HG03108 (cell line): ENCODE data around the gene SNX6.
A peak's percentile ranks its signal among the peaks of the same experiment; 100 is the strongest.
"Not testable (repeated sequence)": the region's sequence is repeated elsewhere in the genome, so short reads cannot be mapped to it uniquely, and the experiment has no call there.

ENCODE experiments used
- ATAC-seq: cut with Tn5 transposase; IDR thresholded peaks from one replicate; pipeline ENCODE4 v1.9.1; 2021; ENCODE audit warnings: moderate library complexity; ENCODE audit not compliant: unreplicated experiment

The SNX6 gene

GRCh38 chr14:34629657-34630529, at the start of gene SNX6:
Gene SNX6, minus strand, starts transcription at chr14:34630148. Its CDS starts 32 bp downstream, at chr14:34630116.
- peak; percentile 96 for ATAC-seq

- ATAC-seq: no peak
These were observed 48.8 kb upstream of the SNX6 start for GRCh38 chr14:34678735-34679134.

GRCh38 chr14:34678306-34678705, 48.4 kb upstream of the SNX6 start:
- no peak for ATAC-seq

- ATAC-seq: no peak
These were observed 46.7 kb upstream of the SNX6 start for GRCh38 chr14:34676516-34677211.

DNA sequence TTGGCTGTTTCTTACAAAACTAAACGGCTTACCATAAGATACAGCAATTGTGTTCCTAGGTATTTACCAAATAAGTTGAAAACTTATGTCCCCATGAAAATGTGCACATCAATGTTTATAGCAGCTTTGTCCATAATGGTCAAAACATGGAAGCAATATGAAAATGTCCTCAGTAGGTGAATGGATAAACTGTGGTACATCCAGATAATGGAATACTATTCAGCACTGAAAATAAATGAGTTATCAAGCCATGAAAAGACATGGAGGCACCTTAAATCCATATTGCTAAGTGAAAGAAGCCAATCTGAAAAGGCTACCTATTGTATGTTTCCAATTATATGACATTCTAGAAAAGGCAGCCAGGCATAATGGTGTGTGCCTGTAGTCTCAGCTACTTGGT, 43.8 kb upstream of the SNX6 start:
- ATAC-seq: no peak

- no peak for ATAC-seq
These were observed 41.8 kb upstream of the SNX6 start for GRCh38 chr14:34671716-34672115.

GRCh38 chr14:34668111-34668510, 38.2 kb upstream of the SNX6 start:
- ATAC-seq: no peak

GRCh38 chr14:34667007-34667406, 37.1 kb upstream of the SNX6 start:
- ATAC-seq: no peak

DNA sequence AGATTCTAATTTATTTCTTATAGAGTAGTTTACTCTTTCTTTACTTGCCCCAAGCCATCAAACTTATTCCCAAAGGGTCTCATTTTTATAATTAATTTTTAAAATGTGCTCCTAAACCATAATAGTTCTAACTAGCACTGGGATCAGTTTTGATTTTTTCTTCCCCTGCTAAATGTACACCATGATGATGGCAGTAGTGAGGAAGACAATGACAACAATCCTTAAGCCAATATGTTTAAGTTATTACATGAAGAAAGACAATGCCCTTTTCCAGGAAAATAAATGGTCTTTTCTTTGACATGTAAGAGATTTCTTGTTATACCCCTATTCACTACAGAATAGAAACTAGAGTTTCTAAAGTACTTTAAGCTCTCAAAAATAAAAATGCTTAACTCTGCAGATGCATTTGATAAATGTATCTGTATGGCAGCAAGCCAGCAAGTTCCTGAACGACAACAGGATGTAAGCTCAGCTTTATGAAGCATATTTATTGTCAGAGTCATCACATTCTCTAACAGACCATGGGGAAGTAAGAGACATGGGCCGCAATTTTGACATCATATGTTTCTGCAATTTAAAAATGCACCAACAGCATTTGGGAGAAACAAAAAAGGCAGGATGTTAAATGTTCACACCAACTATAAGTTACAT, 36.0 kb upstream of the SNX6 start:
- no peak for ATAC-seq

DNA sequence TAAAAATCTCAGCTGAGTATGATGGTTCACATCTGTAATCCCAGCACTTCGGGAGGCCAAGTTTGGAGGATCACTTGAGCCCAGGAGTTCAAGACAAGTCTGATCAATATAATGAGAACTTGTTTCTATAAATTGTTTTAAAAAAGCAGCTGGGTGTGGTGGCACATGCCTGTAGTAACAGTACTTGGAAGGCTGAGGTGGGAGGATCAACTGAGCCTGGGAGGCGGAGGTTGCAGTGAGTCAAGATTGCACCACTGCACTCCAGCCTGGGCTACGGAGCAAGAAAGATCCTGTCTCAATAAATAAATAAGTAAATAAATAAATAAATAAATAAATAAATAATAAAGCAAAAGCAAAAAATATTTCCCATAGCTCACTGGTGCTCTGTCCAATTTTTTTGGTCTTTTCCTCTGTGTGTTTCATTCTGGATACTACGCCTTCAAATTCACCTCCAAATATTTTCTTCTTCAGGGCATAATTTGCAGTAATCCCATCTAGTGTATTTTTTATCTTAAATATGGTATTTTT, 32.7 kb upstream of the SNX6 start:
- ATAC-seq: no peak

- ATAC-seq: no peak
These were observed 30.8 kb upstream of the SNX6 start for GRCh38 chr14:34660796-34661195.

DNA sequence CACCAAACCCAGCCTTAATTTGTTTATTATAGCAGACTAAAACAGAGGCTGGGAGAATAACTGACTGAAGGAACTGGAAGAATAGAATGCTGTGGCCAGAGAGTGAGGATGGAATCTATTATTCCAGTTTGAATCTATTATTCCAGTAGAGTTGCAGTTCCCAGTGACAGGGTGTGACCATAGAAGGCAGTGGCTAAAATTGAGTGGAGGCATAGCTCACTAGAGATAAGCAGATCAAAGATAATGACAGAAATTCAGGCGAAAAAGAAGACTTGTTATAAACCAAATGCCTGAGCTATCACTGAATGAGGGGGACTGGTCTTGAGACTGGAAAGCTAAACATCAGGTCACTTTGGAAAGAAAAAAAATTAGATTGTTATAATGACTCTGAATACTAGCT, 26.0 kb upstream of the SNX6 start:
- no peak for ATAC-seq

DNA sequence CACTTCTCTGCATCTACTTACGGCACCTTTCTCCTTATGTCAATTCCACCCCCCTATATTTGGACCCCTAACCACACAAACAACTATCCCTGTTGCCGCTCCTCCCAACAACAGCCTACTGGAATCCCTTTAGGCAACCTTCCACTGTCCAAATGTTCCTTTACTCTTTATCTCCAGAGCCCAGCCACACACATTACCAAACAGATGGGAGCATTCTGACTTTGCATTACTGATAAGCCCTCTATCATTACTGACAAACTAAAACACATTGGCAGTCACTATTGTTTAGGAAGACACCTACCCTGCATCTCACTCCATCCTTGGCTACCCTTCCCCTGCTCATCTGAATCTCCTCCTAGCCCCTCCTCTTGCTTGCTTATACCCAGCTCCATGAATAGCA, 23.1 kb upstream of the SNX6 start:
- ATAC-seq: not testable (repeated sequence)

- not testable (repeated sequence) for ATAC-seq
These were observed 22.4 kb upstream of the SNX6 start for GRCh38 chr14:34652348-34652747.

DNA sequence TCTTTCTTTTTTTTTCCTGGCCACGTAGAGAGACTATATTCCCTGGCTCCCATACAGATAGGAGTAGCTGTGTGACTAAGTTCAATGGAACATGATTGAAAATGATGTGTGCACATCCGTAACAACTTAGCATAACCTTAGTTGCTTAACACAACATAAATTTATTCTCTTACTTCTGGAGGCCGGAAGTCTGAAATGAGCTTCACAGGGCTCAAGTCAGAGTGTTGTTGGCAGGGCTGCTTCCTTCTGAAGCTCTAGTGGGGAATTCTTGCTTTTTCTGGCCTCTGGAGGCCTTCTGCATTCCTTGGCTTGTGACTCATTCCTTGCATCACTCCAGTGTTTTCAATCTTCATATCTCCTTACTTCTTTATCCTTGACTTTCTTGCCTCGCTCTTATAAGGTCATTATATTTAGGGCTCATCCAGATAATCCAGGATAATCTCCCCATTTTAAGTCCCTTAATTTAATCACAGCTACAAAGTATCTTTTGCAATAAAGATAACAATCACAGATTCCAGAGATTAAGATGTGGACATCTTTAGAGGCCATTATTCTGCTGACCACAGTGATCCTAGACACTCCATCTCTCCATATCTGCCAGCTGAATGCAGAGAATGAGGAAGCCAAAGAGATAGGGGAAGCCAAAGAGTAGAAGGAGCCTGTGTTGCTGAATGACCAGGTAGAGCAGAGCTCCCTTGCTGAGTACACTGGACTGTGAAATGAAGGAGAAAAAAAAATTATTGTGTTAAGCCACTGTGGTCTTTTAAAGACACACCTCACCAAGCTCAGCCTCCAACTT, 21.0 kb upstream of the SNX6 start:
- no peak for ATAC-seq

DNA sequence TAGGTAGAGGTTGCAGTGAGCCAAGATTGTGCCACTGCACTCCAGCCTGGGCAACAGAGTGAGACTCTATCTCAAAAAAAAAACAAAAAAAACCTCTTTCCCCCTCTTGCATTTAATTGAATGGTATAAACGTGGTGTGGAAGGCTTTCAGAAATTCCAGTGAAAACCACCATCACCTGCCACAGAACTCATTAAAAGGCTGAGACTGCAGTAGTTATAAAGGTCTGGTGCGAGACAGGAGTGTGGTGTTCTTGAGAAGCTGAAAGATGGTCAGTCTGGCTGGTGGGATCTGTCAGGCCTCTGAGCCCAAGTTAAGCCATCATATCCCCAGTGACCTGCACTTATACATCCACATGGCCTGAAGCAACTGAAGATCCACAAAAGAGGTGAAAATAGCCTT, 20.1 kb upstream of the SNX6 start:
- ATAC-seq: not testable (repeated sequence)

GRCh38 chr14:34649344-34649743, 19.4 kb upstream of the SNX6 start:
- ATAC-seq: no peak

- ATAC-seq: no peak
These were observed 16.8 kb upstream of the SNX6 start for GRCh38 chr14:34646570-34647255.

DNA sequence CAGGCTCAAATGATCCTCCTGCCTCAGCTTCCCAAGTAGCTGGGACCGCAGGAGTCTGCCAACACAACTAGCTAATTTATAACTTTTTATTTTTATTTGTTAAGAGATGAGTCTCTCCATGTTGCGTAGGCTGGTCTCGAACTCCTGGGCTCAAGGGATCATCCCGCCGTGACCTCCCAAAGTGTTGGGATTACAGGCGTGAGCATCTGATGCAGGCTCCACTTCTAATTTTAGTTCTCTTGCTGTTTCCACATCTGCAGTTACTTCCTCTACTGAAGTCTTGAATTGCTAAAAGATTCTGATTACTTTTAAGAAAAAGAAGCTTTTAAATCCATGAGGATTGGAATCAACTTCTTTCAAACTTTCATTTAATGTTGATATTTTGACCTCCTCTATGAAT, 13.4 kb upstream of the SNX6 start:
- no peak for ATAC-seq

GRCh38 chr14:34642595-34642994, 12.6 kb upstream of the SNX6 start:
- no peak for ATAC-seq
